Activated effector memory CD4-positive, alpha-beta T cell treated with Interleukin-2 at 50 U/mL for 16 hours (primary cell): ENCODE results near the gene PDE6A.
"Not testable (repeated sequence)": the region's sequence is repeated elsewhere in the genome, so short reads cannot be mapped to it uniquely, and the experiment has no call there.

ENCODE experiments used
- DNase-seq: peaks from one replicate; pipeline ENCODE4 v3.0.0-alpha.2; 2020

Gene PDE6A

DNA sequence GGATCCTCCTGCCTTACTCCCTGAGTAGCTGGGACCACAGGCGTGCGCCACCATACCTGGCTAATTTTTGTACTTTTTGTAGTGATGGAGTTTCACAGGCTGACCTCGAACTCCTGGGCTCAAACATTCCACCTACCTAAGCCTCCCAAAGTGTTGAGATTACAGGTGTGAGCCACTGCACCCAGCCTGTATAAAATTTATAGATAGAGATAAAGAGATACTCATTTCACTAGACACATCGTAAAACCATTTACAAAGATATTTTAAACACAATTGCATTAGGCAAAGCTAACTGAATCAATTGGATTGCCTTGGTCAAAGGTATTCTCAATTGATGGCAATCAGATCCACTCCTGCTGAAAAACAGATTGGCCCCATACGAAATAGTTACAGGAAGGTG lies 52.0 kb downstream of the PDE6A start:
- no peak for DNase-seq

- no peak for DNase-seq
Observed at GRCh38 chr5:149888280-149888679, 56.3 kb downstream of the PDE6A start.

DNA sequence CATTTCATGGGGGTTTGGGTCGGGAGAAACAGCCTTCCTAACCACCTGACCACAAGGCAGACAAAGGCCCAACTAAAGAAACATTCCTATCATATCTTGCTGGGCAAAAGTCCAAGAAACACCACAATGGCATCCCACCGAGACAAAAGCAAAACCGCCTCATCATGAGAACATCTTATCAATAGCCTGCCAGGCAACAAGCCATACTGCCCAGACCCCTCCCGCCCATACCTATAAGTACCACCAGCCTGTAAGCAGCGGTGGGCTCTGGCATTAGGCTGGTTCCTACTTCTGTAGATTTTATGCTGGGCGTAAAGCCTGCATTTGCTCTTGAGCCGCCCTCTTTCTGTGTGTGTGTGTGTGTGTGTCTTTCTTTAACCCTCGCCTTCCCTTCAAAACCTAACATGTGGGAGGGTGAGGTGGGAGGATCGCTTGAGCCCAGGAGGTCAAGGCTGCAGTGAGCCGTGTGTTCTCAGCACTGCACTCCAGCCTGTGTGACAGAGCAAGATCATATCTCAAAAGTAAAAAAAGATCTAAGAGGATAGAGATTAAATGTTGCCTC lies 56.9 kb downstream of the PDE6A start:
- no peak for DNase-seq

- no peak for DNase-seq
Observed at GRCh38 chr5:149886692-149887470, 57.7 kb downstream of the PDE6A start.

- DNase-seq, result no peak
Observed at GRCh38 chr5:149886060-149886459, 58.5 kb downstream of the PDE6A start.

GRCh38 chr5:149885513-149885912 lies 59.1 kb downstream of the PDE6A start:
- no peak for DNase-seq

- DNase-seq, result no peak
Observed at GRCh38 chr5:149883550-149883949, 61.0 kb downstream of the PDE6A start.

GRCh38 chr5:149882633-149883032 lies 62.0 kb downstream of the PDE6A start:
- not testable (repeated sequence) for DNase-seq

DNA sequence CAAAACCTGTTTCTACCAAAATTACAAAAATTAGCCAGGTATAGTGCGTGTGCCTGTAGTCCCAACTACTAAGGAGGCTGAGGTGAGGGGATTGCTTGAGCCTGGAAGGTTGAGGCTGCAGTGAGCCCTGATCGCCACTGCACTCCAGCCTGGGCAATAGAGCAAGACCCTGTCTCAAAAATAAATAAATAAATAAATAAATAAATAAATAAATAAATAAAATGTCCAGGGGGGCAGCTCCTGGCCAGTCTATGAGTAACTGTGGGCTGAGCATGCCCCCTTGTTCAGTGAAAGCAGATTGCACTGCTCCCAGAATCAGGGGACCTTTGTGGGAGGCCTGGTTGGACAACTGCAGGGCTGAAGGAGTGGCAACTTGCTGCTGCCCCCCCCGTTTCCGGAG lies 62.7 kb downstream of the PDE6A start:
- no peak for DNase-seq

- no peak for DNase-seq
Observed at GRCh38 chr5:149881069-149881622, 63.4 kb downstream of the PDE6A start.

DNA sequence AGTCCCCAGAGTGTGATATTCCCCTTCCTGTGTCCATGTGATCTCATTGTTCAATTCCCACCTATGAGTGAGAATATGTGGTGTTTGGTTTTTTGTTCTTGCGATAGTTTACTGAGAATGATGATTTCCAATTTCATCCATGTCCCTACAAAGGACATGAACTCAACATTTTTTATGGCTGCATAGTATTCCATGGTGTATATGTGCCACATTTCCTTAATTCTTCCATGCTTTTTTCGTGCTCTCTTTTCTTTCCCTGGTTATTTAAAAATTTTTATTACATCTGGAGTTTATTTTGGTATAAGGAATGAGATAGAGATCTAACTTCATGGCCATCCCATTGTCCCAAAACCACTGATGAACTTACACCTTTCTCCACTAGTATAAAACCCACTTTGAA lies 65.0 kb downstream of the PDE6A start:
- not testable (repeated sequence) for DNase-seq

- no peak for DNase-seq
Observed at GRCh38 chr5:149878371-149878770, 66.2 kb downstream of the PDE6A start.

DNA sequence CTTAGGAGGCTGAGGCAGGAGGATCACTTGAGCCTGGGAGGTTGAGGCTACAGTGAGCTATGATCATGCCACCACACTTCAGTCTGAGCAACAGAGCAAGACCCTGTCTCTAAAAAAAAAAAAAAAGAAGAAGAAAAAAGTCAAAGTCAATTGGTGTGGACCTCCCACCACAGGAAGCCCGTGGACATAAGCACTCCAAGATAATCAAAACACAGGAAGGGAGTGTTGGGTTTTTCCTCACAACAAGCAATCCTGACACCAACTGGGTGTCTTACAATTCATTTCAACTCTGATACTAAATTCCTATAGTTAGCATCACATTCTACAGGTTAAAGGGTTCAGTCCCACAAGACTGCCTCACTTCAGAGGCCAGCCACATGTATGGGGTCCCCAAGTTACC lies 70.7 kb downstream of the PDE6A start:
- DNase-seq, result no peak

DNA sequence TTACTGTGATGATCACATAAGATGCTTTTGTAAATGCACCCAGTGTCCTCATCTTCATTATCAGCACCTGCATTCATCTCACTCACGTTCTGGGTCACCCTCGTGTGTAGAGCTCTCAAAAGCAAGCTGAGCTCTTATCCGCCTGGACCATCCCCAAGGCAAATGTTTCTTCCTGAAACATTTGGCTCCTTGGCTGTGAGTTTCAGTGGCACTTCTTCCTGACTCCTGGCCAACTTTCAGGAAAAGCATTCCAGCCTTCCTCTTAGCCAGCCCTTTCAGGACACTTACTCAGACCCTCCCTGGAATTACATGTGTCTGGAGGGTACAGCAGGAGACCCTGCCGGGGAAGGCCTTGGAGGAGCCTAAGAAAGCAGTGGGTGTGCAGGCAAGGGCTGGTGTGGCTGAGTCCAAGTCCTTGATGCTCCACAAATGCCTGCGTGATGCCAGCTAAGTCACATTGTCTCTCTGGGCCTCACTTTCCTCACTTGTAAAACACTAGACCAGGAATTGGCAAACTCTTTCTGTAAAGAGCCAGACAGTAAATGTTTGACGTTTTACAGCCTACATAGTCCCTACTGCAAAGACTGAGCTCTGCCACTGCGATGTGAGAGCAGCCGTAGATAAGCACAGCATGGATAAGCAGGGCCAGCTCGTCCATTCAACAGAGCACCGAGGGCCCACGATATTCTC lies 72.1 kb downstream of the PDE6A start:
- DNase-seq, result no peak

GRCh38 chr5:149871471-149871870 lies 73.1 kb downstream of the PDE6A start:
- DNase-seq, result no peak

DNA sequence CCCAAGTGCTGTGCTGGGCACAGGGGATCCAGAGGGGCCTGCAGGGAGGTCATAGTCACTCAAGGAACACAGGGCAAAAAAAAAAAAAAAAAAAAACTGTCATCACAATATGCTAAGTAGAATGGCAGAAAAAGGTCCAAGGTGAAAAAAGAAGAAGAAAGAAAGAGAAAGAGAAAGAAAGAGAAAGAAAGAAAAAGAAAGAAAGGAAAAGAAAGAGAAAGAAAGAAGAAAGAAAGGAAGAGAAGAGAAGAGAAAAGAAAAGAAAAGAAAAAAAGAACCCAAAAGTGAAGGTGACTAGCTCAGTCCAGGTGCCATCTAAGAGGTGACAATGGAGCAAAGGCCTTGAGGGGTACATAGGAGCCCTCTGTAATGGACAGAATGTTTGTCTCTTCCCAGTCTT lies 73.9 kb downstream of the PDE6A start:
- DNase-seq, result no peak

GRCh38 chr5:149870232-149870631 lies 74.4 kb downstream of the PDE6A start:
- DNase-seq, result no peak

DNA sequence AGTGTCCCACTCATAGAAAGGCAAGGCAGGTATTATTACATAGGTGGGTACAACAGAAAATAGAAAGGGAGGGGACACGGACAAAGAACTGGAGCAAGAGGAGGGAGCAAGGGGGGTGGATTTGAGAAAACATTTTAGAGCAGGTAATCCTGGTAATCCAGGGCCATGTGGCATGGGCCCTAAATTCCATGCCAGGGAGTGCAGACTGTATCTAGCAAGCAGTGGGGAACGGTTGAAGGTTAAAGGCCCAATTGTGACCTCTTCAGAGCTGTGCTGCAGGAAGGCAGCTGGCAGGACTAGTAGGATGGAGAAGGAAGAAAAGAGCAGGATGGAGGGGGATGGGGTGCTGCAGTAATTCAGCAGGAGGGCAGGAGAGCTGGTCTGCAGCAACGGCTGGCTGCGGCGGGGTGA lies 75.2 kb downstream of the PDE6A start:
- DNase-seq, result no peak

- DNase-seq, result no peak
Observed at GRCh38 chr5:149865746-149866145, 78.8 kb downstream of the PDE6A start.

DNA sequence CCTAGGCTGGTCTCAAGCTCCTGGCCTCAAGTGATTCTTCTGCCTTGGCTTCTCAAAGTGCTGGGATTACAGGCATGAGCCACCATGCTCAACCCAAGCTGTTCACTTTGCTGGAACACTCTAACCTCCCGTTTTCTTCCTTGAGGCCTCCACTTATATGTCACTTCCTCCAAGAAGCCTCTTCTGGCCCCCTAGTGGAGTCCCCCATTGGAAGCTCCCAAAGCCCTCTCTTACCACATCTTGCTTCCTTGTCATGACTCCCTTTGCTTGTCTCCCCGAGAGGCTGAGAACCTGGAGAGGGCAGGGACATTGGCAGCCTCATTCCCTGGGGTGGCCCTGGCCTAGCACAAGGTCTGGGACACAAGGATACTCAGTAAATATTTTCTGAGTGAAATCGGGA lies 80.8 kb downstream of the PDE6A start:
- DNase-seq, result no peak

GRCh38 chr5:149863176-149863575 lies 81.4 kb downstream of the PDE6A start:
- DNase-seq, result no peak

DNA sequence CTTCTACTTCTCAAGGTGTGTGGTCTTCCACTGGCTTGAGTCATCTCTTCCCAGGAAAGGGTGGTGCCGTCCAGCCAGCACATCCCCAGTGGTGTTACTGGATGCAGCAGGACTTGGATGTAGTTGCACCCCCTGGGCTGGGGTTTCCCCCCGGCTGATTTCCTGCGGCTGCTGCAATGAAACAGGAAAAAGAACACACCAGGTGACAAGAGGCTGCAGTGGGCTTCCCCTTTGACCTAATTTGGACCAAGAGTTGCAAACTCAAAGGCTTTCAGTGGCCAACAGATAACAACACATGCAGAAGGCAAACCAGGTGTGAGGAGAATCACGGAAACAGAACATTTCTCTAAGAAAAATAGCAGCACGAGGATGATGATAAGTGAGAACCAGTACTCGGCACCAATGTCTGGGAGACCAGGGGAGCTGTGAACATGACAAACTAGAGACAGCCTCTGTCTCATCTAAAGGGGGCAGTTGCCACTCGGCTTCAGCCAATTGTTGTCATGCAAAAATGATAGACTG lies 83.7 kb downstream of the PDE6A start:
- DNase-seq, result no peak

GRCh38 chr5:149859746-149860145 lies 84.8 kb downstream of the PDE6A start:
- no peak for DNase-seq

DNA sequence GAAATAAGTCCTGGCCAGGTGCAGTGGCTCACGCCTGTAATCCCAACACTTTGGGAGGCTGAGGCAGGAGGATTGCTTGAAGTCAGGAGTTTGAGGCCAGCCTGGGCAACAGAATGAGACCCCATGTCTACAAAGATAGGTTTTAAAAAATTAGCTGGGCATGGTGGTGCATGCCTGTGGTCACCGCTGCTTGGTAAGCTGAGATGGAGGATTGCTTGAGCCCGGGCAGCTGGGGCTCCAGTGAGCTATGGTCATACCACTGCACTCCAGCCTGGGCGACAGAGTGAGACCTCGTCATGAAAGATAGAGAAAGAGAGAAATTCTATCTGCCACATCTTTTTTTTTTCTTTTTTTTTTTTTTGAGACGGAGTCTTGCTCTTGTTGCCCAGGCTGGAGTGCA lies 86.1 kb downstream of the PDE6A start:
- DNase-seq, result not testable (repeated sequence)
